Left forelimb (tissue), 1 donor: ENCODE data around the gene PLCXD1.

ENCODE experiments used
- DNase-seq: peaks from one replicate; pipeline ENCODE4 v3.0.0-alpha.2; 2018; ENCODE audit warnings: low spot score

The PLCXD1 gene

GRCh38 chrX:334971-335757, 54.0 kb downstream of the PLCXD1 start:
- DNase-seq: no peak

GRCh38 chrX:335758-336155, 54.6 kb downstream of the PLCXD1 start:
- no peak for DNase-seq

- DNase-seq: no peak
Measured at GRCh38 chrX:336227-336626, 55.0 kb downstream of the PLCXD1 start.

- DNase-seq: no peak
Measured at GRCh38 chrX:337331-337831, 56.2 kb downstream of the PLCXD1 start.

DNA sequence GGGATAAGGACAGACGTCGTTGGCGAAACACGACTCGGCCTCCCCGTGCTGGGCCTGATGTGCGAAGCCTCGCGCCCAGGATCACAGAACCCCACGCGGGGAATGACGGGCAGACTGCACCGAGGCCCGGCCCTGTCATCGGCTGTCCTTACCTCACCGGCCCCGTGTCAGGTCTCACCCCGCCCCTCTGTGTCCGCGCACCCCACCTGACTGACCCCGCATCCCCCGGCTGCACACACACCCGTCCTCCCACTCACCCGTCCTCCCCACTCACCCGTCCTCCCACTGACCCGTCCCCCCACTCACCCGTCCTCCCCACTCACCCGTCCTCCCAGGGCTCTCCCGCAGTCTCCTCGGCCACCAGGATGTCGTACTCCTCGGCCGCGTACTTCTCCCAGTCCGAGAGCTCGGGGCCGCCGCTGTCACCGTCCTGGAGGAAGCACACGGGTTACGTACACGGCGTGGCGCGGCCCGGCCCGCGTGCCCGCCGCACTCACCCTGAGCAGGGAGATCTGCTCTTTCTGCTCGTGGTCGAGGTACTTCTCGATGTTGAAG, 57.2 kb downstream of the PLCXD1 start:
- DNase-seq: no peak

- DNase-seq: no peak
Measured at GRCh38 chrX:338836-339400, 57.7 kb downstream of the PLCXD1 start.

DNA sequence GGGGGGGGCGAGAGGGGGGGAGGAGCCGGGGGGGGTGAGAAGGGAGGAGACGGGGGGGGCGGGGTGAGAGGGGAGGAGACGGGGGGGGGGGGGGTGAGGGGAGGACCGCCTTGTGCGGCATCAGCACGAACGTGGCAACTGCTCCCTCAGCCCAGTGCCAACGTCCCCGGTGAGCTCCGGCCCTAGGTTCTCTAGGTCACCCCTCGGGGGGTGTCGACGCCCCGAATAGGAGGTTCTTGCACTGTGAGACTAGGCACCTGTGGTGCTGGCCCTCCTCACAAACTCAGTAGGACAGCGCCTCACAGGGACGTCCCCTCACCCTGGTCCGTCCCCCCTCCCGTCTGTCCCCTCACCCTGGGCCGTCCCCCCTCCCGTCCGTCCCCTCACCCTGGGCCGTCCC, 58.9 kb downstream of the PLCXD1 start:
- DNase-seq: no peak

- DNase-seq: no peak
Measured at GRCh38 chrX:340641-341423, 59.7 kb downstream of the PLCXD1 start.

- no peak for DNase-seq
Measured at GRCh38 chrX:341541-342101, 60.4 kb downstream of the PLCXD1 start.

DNA sequence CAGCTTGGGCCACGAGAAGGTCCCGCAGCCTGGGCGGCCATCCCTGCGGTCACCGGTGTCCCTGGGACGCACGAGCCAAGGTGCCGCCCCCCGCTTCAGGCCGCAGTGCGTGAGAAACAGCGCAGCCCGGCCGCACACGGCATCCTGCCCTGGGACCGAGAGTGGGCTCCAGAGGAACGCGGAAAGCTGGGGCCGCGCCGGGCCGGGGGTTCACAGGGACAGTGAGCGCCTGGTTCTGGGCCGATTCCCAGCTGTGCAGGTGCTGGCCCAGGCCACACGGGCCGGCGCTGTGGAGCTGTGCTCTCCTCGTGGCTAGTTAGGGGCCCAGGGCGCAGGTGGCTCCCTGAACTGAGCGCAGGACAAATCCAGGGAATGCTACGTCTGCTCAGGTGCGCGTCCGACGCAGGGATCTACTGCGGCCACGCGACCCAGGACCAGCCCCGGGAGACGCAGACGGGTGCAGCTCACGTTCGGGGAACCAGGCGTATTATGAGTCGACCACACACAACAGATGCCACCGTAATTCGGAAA, 63.3 kb downstream of the PLCXD1 start:
- no peak for DNase-seq

- no peak for DNase-seq
Measured at GRCh38 chrX:345020-345925, 64.1 kb downstream of the PLCXD1 start.

GRCh38 chrX:346034-346813, 65.0 kb downstream of the PLCXD1 start:
- DNase-seq: no peak

DNA sequence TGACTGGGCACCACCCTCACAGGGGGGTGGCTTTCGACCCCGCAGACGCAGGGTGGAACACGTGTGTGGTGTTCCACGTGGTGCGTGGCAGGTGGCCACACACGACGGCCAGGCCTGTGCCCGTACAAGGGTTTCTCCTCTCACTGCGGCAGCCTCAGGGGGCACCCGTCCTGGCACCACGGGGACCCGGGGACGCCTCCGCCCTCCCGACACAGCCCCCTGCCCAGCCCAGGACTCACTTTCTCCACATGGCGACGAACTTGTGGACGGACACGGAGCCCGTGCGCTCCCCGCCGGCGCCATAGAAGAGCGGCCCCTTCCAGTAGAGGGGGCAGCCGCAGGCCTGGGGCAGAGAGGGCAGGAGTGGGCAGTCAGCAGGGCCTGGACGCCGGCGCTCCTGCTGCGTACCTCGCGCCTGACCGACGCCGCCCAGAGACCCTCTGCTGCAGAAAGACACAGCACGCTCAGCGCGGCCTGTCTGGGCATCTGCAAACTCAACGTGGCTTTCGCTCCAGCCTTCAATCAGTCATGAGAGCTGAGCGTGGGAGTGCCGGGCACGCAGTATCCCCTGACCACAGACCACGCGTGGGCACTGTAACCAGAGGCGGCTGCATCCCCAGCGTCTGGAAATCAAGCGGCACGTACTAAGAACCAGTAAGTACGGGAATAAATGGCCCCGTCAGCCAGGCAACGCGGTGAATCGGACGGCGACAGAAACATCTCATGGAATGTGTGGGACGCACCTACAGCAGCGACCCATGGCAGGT, 66.4 kb downstream of the PLCXD1 start:
- DNase-seq: no peak

DNA sequence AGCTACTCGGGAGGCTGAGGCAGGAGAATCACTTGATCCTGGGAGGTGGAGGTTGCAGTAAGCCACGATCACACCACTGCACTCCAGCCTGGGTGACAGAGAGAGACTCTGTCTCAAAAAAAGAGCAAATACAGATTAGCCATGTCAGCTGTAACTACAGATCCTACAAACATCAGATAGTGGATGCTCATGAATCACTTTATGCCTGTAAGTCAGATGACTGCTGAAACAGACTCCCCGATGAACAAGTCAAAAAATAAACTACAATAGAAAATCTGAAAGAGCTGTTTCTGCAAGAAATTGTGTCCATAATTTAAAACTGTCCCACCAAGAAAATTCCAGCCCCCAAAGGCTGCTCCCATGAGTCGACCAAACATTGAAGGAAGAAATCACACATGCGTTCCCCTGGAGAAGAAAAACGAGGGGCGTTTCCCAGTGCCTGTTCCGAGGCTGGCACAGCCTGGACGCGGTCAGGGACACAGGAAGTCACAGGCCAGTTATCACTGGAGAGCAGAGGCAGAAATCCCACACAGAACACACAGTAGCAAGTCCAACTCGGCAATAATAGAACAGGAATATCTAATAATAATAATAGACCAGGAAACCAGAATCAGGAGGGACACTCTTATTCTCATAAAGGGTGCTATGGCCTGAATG, 67.4 kb downstream of the PLCXD1 start:
- no peak for DNase-seq

GRCh38 chrX:349196-349595, 68.0 kb downstream of the PLCXD1 start:
- no peak for DNase-seq

DNA sequence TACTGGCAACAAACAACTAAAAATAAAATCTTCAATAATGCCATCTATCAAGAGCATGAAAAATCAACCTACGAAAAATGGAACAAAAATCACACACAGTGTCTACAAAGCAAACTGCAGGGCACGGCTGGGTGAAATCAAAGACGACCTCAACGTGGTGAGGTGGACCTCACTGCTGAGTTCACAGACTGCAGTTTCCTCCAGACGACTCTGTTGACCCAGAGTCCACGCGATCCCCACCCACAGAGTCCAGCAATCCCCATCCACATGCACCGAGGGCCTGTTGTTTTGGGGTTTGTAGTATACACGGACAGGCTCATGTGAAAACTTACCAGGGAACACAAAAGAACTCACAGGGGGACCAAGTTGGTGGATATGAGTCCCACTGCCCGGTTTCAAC, 68.5 kb downstream of the PLCXD1 start:
- DNase-seq: no peak

DNA sequence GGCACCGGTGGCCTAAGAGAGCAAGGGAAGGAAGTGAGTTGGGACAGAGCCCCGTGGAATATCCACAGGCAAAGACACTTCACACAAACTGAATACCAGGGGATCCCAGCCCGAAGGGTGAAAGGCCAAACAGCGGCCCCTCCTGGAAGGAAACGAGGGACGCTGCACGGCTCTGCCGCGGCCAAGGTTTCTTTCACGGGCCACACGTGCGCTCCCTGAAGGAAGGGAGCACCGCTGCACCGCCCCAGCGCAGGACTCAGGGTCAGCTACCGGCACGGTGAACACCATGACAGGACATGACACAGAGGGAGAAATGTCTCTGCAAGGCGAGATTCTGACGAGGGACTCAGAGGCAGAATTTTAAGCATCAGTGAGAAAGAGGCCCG, 69.0 kb downstream of the PLCXD1 start:
- DNase-seq: no peak

DNA sequence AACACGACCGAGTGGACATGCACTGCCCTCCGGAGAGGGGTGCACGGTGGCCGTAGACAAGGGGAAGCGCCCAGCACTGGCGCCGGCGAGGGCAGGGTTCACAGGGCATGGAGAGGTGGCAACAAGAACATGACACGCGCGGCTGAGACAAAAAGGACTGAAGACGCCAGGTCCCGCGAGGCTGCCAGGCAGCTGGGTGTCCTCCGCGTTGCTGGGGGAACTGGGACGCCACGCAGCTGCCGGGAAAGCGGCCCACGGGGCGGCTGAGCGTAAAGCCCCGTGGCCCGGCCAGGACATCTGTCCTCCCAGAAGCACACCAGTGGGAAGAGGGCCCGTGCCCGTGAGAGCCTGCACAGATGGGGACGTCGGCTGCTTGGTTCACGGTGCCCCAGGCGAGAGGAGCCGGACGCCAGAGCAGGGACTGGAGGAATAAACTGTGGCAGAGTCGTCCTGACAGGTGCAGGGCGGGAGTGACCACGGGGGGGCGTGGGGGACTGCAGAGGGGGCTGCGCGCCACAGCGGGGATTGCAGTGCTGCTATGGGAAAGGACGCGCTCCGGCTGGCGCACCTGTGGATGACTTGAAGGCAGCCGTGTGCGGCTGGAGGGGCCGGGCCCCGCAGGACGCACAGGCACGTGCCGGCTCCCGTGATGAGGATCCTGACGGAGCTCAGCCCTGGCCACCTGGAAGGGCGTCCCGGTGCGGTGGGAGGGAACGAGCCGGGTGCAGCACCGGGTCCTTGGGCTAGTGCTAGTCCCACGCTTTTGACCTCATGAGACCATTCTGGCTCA, 69.5 kb downstream of the PLCXD1 start:
- DNase-seq: no peak
